GM23338 (cell line): Measurements from ENCODE around the gene SLN. TPM values are rescaled to one million over a fixed set of nuclear protein-coding genes. Genes with fewer than 3 reads are reported as not detected.

ENCODE experiments used
- ATAC-seq: fragments of 200-7000 bp; cut with Tn5 transposase; 3 replicates; pipeline ENCODE4 v1.9.1; 2020
- DNase-seq: peaks from one replicate; pipeline ENCODE4 v3.0.0-alpha.2; 2015; ENCODE audit warnings: low spot score
- H2AFZ ChIP-seq: fragments of 200-600 bp; sonication (generic); 2 replicates; pipeline ENCODE4 v1.8.0; 2016; ENCODE audit warnings: antibody characterized with exemption, mild to moderate bottlenecking, moderate library complexity
- H3F3A ChIP-seq: fragments of 200-600 bp; sonication (generic); replicated peaks from 2 replicates; pipeline ENCODE4 v1.8.0; 2017; ENCODE audit warnings: antibody characterized with exemption, mixed run types, low read depth
- H3K27ac ChIP-seq: fragments of 200-600 bp; sonication (generic); 2 replicates; pipeline ENCODE4 v1.6.1; 2016; ENCODE audit warnings: low read depth
- H3K27me3 ChIP-seq: fragments of 200-600 bp; sonication (generic); 2 replicates; pipeline ENCODE4 v1.8.0; 2016; ENCODE audit warnings: mild to moderate bottlenecking, mixed run types, moderate library complexity; ENCODE audit not compliant: insufficient read depth
- H3K36me3 ChIP-seq: fragments of 200-600 bp; sonication (generic); 2 replicates; pipeline ENCODE4 v1.8.0; 2016; ENCODE audit warnings: mild to moderate bottlenecking; ENCODE audit not compliant: insufficient read depth
- H3K4me1 ChIP-seq: fragments of 200-600 bp; sonication (generic); 2 replicates; pipeline ENCODE4 v1.8.0; 2016; ENCODE audit warnings: mild to moderate bottlenecking, moderate library complexity; ENCODE audit not compliant: insufficient read depth
- H3K4me2 ChIP-seq: fragments of 200-600 bp; sonication (generic); 2 replicates; pipeline ENCODE4 v1.7.1; 2017; ENCODE audit warnings: mixed run types
- H3K4me3 ChIP-seq: fragments of 200-600 bp; sonication (generic); 2 replicates; pipeline ENCODE4 v1.6.1; 2016; ENCODE audit warnings: mixed run types
- H3K79me2 ChIP-seq: fragments of 200-600 bp; sonication (generic); replicated peaks from 2 replicates; pipeline ENCODE4 v1.8.0; 2017; ENCODE audit warnings: mild to moderate bottlenecking; ENCODE audit not compliant: insufficient read depth
- H3K9me2 ChIP-seq: fragments of 200-600 bp; sonication (generic); 2 replicates; pipeline ENCODE4 v1.8.0; 2017; ENCODE audit not compliant: insufficient read depth
- H4K20me1 ChIP-seq: fragments of 200-600 bp; sonication (generic); replicated peaks from 2 replicates; pipeline ENCODE4 v1.8.0; 2017; ENCODE audit warnings: mild to moderate bottlenecking; ENCODE audit not compliant: insufficient read depth
- H3K27ac Mint-ChIP-seq: 2 replicates; pipeline ENCODE4 v1.8.0; 2020; ENCODE audit warnings: inconsistent platforms, mild to moderate bottlenecking, moderate library complexity, mixed read lengths
- H3K27me3 Mint-ChIP-seq: 3 replicates; pipeline ENCODE4 v1.8.0; 2022; ENCODE audit warnings: low read depth, mild to moderate bottlenecking, moderate library complexity, mixed read lengths, inconsistent platforms; ENCODE audit not compliant: insufficient read depth, poor library complexity
- H3K36me3 Mint-ChIP-seq: 3 replicates; pipeline ENCODE4 v1.8.0; 2021; ENCODE audit warnings: low read depth, mild to moderate bottlenecking, inconsistent platforms, moderate library complexity, mixed read lengths
- H3K4me1 Mint-ChIP-seq: 3 replicates; pipeline ENCODE4 v1.8.0; 2020; ENCODE audit warnings: mild to moderate bottlenecking, inconsistent platforms, mixed read lengths
- H3K4me3 Mint-ChIP-seq: 3 replicates; pipeline ENCODE4 v1.8.0; 2021; ENCODE audit warnings: moderate library complexity, mild to moderate bottlenecking, inconsistent platforms, mixed read lengths
- H3K9me3 Mint-ChIP-seq: 3 replicates; pipeline ENCODE4 v1.8.0; 2020; ENCODE audit warnings: moderate library complexity, mild to moderate bottlenecking, inconsistent platforms, mixed read lengths
- CREB1 ChIP-seq: fragments of 250-450 bp; sonication (Bioruptor Pico); IDR thresholded peaks from 2 replicates; pipeline ENCODE4 v1.5.0; 2020; ENCODE audit warnings: low read depth, mild to moderate bottlenecking, moderate library complexity
- EZH2 ChIP-seq: fragments of 200-600 bp; sonication (generic); IDR thresholded peaks from one replicate; pipeline ENCODE4 v1.8.0; 2017; ENCODE audit warnings: antibody characterized with exemption, mild to moderate bottlenecking, low read depth; ENCODE audit not compliant: unreplicated experiment
- EZH2phosphoT487 ChIP-seq: fragments of 200-600 bp; sonication (generic); IDR thresholded peaks from one replicate; pipeline ENCODE4 v1.8.1; 2018; ENCODE audit warnings: antibody characterized with exemption; ENCODE audit not compliant: unreplicated experiment
- JUNB ChIP-seq: IDR thresholded peaks from one replicate; pipeline ENCODE4 v1.6.1; 2016; ENCODE audit warnings: antibody characterized with exemption; ENCODE audit not compliant: unreplicated experiment
- NANOG ChIP-seq: IDR thresholded peaks from 2 replicates; pipeline ENCODE4 v1.6.1; 2016; ENCODE audit warnings: antibody characterized with exemption, borderline replicate concordance
- POLR2AphosphoS5 ChIP-seq: IDR thresholded peaks from 2 replicates; pipeline ENCODE4 v1.6.1; 2016; ENCODE audit warnings: antibody characterized with exemption, low read depth
- STAT1 ChIP-seq: IDR thresholded peaks from one replicate; pipeline ENCODE4 v1.6.1; 2016; ENCODE audit warnings: antibody characterized with exemption; ENCODE audit not compliant: unreplicated experiment
- ZNF114 ChIP-seq: fragments of 250-450 bp; sonication (Bioruptor Pico); IDR thresholded peaks from 2 replicates; pipeline ENCODE4 v1.5.0; 2020; ENCODE audit warnings: mild to moderate bottlenecking, moderate library complexity
- ZNF331 ChIP-seq: fragments of 250-450 bp; sonication (Bioruptor Pico); IDR thresholded peaks from 2 replicates; pipeline ENCODE4 v1.5.0; 2020; ENCODE audit warnings: low read depth, mild to moderate bottlenecking, moderate library complexity
- polyA plus RNA-seq: library from polyadenylated mRNA; unstranded; fragments of >200 nt; fragmentation: Nextera tagmentation; extraction: Ambion mirVana; gene quantifications from 2 replicates; pipeline ENCODE4 v1.2.1, GENCODE V29; 2016
- total RNA-seq: library from RNA; depleted of rRNA; stranded (reverse); fragments of >200 nt; shearing (Covaris generic); gene quantifications from 2 replicates; pipeline ENCODE4 v1.2.3, GENCODE V29; 2014
- TF ChIP-seq, protein P1 (sequence below): IDR thresholded peaks from one replicate; pipeline ENCODE4 v1.6.1; 2018; ENCODE audit warnings: antibody characterized with exemption; ENCODE audit not compliant: unreplicated experiment
- TF ChIP-seq, protein P2 (sequence below): IDR thresholded peaks from 2 replicates; pipeline ENCODE4 v1.6.1; 2016; ENCODE audit warnings: antibody characterized with exemption
- TF ChIP-seq, protein P3 (sequence below), 2 experiments: fragments of 200-600 bp in 1 of 2; sonication (generic) in 1 of 2; conservative IDR thresholded peaks; 2 replicates each; pipeline versions ENCODE4 v1.5.1 to v1.6.1; 2016 to 2017; ENCODE audit warnings: antibody characterized with exemption in 2 of 2, low read depth in 2 of 2, mild to moderate bottlenecking in 2 of 2, moderate library complexity in 1 of 2
- TF ChIP-seq, protein P4 (sequence below): fragments of 250-450 bp; sonication (Bioruptor Pico); IDR thresholded peaks from 2 replicates; pipeline ENCODE4 v1.5.0; 2020; ENCODE audit warnings: mild to moderate bottlenecking, moderate library complexity

Gene SLN
- total and polyA plus RNA-seq, 2 experiments from 2014 or later: not detected

DNA sequence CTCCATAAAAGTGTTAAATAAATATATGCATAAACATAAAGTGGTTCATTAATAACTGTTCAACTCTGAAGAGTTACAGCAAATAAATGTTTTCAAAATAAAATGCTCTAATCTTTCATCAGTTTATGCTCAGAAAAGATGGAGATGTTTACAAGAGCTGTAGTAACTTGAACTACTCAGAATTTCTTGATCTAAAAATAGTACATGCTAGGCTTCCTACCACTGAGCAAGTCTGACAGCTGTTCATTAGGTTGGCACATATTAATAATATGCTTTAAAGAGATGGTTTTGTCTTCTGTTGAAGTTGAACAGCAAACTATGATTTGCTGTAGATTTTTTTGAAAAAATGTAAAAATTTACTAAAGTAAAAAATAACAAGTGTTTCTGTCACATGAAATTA, 10.8 kb upstream of the SLN start:
- H2AFZ ChIP-seq: no peak overlapping the region
- Mint-ChIP-seq H3K27ac (no peak overlapping the region), H3K4me1 (no peaks in the 10 kb centered on the region), H3K36me3 (no peaks in the 10 kb centered on the region), H3K4me3 (no peak overlapping the region), H3K27me3 (no peaks in the 10 kb centered on the region), H3K9me3 (no peaks in the 10 kb centered on the region)
- H3K79me2 ChIP-seq: no peaks in the 10 kb centered on the region
- H3K27me3 ChIP-seq: no peaks in the 10 kb centered on the region
- no peak for TF ChIP-seq ZNF114 (CRISPR knock-in tag)
- TF ChIP-seq, protein P1, sequence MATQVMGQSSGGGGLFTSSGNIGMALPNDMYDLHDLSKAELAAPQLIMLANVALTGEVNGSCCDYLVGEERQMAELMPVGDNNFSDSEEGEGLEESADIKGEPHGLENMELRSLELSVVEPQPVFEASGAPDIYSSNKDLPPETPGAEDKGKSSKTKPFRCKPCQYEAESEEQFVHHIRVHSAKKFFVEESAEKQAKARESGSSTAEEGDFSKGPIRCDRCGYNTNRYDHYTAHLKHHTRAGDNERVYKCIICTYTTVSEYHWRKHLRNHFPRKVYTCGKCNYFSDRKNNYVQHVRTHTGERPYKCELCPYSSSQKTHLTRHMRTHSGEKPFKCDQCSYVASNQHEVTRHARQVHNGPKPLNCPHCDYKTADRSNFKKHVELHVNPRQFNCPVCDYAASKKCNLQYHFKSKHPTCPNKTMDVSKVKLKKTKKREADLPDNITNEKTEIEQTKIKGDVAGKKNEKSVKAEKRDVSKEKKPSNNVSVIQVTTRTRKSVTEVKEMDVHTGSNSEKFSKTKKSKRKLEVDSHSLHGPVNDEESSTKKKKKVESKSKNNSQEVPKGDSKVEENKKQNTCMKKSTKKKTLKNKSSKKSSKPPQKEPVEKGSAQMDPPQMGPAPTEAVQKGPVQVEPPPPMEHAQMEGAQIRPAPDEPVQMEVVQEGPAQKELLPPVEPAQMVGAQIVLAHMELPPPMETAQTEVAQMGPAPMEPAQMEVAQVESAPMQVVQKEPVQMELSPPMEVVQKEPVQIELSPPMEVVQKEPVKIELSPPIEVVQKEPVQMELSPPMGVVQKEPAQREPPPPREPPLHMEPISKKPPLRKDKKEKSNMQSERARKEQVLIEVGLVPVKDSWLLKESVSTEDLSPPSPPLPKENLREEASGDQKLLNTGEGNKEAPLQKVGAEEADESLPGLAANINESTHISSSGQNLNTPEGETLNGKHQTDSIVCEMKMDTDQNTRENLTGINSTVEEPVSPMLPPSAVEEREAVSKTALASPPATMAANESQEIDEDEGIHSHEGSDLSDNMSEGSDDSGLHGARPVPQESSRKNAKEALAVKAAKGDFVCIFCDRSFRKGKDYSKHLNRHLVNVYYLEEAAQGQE: no peak
- no peak for TF ChIP-seq STAT1
- TF ChIP-seq, protein P2, sequence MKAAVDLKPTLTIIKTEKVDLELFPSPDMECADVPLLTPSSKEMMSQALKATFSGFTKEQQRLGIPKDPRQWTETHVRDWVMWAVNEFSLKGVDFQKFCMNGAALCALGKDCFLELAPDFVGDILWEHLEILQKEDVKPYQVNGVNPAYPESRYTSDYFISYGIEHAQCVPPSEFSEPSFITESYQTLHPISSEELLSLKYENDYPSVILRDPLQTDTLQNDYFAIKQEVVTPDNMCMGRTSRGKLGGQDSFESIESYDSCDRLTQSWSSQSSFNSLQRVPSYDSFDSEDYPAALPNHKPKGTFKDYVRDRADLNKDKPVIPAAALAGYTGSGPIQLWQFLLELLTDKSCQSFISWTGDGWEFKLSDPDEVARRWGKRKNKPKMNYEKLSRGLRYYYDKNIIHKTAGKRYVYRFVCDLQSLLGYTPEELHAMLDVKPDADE: no peak
- TF ChIP-seq CREB1 (CRISPR knock-in tag): no peak
- no peak for TF ChIP-seq JUNB
- TF ChIP-seq NANOG: no peak
- TF ChIP-seq, protein P3, sequence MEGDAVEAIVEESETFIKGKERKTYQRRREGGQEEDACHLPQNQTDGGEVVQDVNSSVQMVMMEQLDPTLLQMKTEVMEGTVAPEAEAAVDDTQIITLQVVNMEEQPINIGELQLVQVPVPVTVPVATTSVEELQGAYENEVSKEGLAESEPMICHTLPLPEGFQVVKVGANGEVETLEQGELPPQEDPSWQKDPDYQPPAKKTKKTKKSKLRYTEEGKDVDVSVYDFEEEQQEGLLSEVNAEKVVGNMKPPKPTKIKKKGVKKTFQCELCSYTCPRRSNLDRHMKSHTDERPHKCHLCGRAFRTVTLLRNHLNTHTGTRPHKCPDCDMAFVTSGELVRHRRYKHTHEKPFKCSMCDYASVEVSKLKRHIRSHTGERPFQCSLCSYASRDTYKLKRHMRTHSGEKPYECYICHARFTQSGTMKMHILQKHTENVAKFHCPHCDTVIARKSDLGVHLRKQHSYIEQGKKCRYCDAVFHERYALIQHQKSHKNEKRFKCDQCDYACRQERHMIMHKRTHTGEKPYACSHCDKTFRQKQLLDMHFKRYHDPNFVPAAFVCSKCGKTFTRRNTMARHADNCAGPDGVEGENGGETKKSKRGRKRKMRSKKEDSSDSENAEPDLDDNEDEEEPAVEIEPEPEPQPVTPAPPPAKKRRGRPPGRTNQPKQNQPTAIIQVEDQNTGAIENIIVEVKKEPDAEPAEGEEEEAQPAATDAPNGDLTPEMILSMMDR (conservative IDR thresholded peaks at IDR 0.05; ENCODE audit: low read depth in 2 of 2): no peak
- TF ChIP-seq POLR2AphosphoS5: no peak
- TF ChIP-seq ZNF331 (CRISPR knock-in tag): no peak
- TF ChIP-seq EZH2phosphoT487: no peak
- no peak for TF ChIP-seq EZH2
- TF ChIP-seq, protein P4, sequence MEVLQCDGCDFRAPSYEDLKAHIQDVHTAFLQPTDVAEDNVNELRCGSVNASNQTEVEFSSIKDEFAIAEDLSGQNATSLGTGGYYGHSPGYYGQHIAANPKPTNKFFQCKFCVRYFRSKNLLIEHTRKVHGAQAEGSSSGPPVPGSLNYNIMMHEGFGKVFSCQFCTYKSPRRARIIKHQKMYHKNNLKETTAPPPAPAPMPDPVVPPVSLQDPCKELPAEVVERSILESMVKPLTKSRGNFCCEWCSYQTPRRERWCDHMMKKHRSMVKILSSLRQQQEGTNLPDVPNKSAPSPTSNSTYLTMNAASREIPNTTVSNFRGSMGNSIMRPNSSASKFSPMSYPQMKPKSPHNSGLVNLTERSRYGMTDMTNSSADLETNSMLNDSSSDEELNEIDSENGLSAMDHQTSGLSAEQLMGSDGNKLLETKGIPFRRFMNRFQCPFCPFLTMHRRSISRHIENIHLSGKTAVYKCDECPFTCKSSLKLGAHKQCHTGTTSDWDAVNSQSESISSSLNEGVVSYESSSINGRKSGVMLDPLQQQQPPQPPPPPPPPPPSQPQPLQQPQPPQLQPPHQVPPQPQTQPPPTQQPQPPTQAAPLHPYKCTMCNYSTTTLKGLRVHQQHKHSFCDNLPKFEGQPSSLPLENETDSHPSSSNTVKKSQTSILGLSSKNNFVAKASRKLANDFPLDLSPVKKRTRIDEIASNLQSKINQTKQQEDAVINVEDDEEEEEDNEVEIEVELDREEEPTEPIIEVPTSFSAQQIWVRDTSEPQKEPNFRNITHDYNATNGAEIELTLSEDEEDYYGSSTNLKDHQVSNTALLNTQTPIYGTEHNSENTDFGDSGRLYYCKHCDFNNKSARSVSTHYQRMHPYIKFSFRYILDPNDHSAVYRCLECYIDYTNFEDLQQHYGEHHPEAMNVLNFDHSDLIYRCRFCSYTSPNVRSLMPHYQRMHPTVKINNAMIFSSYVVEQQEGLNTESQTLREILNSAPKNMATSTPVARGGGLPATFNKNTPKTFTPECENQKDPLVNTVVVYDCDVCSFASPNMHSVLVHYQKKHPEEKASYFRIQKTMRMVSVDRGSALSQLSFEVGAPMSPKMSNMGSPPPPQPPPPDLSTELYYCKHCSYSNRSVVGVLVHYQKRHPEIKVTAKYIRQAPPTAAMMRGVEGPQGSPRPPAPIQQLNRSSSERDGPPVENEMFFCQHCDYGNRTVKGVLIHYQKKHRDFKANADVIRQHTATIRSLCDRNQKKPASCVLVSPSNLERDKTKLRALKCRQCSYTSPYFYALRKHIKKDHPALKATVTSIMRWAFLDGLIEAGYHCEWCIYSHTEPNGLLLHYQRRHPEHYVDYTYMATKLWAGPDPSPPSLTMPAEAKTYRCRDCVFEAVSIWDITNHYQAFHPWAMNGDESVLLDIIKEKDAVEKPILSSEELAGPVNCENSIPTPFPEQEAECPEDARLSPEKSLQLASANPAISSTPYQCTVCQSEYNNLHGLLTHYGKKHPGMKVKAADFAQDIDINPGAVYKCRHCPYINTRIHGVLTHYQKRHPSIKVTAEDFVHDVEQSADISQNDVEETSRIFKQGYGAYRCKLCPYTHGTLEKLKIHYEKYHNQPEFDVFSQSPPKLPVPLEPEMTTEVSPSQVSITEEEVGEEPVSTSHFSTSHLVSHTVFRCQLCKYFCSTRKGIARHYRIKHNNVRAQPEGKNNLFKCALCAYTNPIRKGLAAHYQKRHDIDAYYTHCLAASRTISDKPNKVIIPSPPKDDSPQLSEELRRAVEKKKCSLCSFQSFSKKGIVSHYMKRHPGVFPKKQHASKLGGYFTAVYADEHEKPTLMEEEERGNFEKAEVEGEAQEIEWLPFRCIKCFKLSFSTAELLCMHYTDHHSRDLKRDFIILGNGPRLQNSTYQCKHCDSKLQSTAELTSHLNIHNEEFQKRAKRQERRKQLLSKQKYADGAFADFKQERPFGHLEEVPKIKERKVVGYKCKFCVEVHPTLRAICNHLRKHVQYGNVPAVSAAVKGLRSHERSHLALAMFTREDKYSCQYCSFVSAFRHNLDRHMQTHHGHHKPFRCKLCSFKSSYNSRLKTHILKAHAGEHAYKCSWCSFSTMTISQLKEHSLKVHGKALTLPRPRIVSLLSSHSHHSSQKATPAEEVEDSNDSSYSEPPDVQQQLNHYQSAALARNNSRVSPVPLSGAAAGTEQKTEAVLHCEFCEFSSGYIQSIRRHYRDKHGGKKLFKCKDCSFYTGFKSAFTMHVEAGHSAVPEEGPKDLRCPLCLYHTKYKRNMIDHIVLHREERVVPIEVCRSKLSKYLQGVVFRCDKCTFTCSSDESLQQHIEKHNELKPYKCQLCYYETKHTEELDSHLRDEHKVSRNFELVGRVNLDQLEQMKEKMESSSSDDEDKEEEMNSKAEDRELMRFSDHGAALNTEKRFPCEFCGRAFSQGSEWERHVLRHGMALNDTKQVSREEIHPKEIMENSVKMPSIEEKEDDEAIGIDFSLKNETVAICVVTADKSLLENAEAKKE (CRISPR knock-in tag): no peak
- no peaks in the 10 kb centered on the region for H3F3A ChIP-seq
- DNase-seq (no peak), ATAC-seq (no peak)
- no peaks in the 10 kb centered on the region for H3K9me2 ChIP-seq
- no peak overlapping the region for H3K27ac ChIP-seq
- H3K4me1 ChIP-seq: no peaks in the 10 kb centered on the region
- H4K20me1 ChIP-seq: no peaks in the 10 kb centered on the region
- H3K4me2 ChIP-seq: no peak overlapping the region
- no peaks in the 10 kb centered on the region for H3K36me3 ChIP-seq
- H3K4me3 ChIP-seq: no peak overlapping the region
